Naive thymus-derived CD8-positive, alpha-beta T cell (primary cell): ENCODE measurements around the gene SDCBP2. TPM values are rescaled to one million over a fixed set of nuclear protein-coding genes. Genes with fewer than 3 reads are reported as not detected.
A peak's percentile ranks its signal among the peaks of the same experiment; 100 is the strongest.

Experiments
- ATAC-seq, 2 donors: fragments of 150-1000 bp; cut with Tn5 transposase in 1 of 2; sonication (Bioruptor Pico), chemical (Tn5 transposase) in 1 of 2; 1 replicate in 1 of 2; 2 replicates in 1 of 2; pipeline ENCODE4 v1.10.0; 2021; ENCODE audit warnings: mild to moderate bottlenecking in 2 of 2, moderate library complexity in 2 of 2
- POLR2A ChIA-PET: fragments of 350-600 bp; sonication (Branson Sonifier 250); formaldehyde crosslinking; loops from one replicate; lab custom pipeline; 2021; ENCODE audit warnings: antibody characterized with exemption; lab: Charles Lee
- DNase-seq, 10 donors: peaks; one replicate each; pipeline versions ENCODE4 v3.0.0 to v3.0.0-alpha.2; 2020 to 2022
- H3K27ac Mint-ChIP-seq, 10 donors: one replicate each; pipeline ENCODE4 v1.8.0; 2020 to 2022; ENCODE audit warnings: mild to moderate bottlenecking in 10 of 10, mixed read lengths in 10 of 10, moderate library complexity in 4 of 10, inconsistent platforms in 1 of 10
- H3K27me3 Mint-ChIP-seq, 5 donors: one replicate each; pipeline ENCODE4 v1.8.0; 2021 to 2022; ENCODE audit warnings: mixed read lengths in 5 of 5
- H3K36me3 Mint-ChIP-seq, 3 donors: one replicate each; pipeline ENCODE4 v1.8.0; 2020 to 2022; ENCODE audit warnings: mixed read lengths in 3 of 3, mild to moderate bottlenecking in 2 of 3, inconsistent platforms in 1 of 3
- H3K4me1 Mint-ChIP-seq, 4 donors: one replicate each; pipeline ENCODE4 v1.8.0; 2021 to 2022; ENCODE audit warnings: mixed read lengths in 4 of 4
- H3K4me3 Mint-ChIP-seq, 10 donors: one replicate each; pipeline ENCODE4 v1.8.0; 2020 to 2022; ENCODE audit warnings: mild to moderate bottlenecking in 10 of 10, mixed read lengths in 10 of 10, moderate library complexity in 6 of 10, inconsistent platforms in 1 of 10
- H3K9me3 Mint-ChIP-seq, 9 donors: one replicate each; pipeline ENCODE4 v1.8.0; 2020 to 2022; ENCODE audit warnings: mixed read lengths in 9 of 9, mild to moderate bottlenecking in 3 of 9, inconsistent platforms in 1 of 9, moderate library complexity in 1 of 9
- polyA plus RNA-seq, 3 donors: library from polyadenylated mRNA; unstranded; fragments of 300-500 nt; fragmentation: Illumina TruSeq; gene quantifications; one replicate each; pipeline ENCODE4 v1.2.3, GENCODE V29; 2021
- total RNA-seq, 8 experiments: library from RNA in 2 of 8; stranded (reverse) in 2 of 8; gene quantifications; one replicate each; pipeline ENCODE4 v1.2.3 and lab custom pipeline; 2021 to 2026

SDCBP2 gene
- total and polyA plus RNA-seq, 5 experiments from 2014 or later, result 0.81 to 3.3 (median 1.5) TPM

GRCh38 chr20:1327241-1327653 lies 1.7 kb downstream of the SDCBP2 start:
- peak overlapping the region in 2 of 10 donors; percentile 30 to 42 for H3K4me3 Mint-ChIP-seq
- ATAC-seq (no peak), DNase-seq (no peak)
- POLR2A ChIA-PET, result interaction anchor here (2.7 kb wide), 1 partner anchor 65 kb away, joined by 24 read pairs; the partner anchor contains the start of gene FKBP1A
- H3K27me3 Mint-ChIP-seq, result no peaks in the 10 kb centered on the region
- H3K36me3 Mint-ChIP-seq, result peaks cover 0 to 10% (median 0%) of the 10 kb centered on the region in 3 donors
- H3K27ac Mint-ChIP-seq, result peak overlapping the region in 2 of 10 donors; percentile 73 to 88
- H3K4me1 Mint-ChIP-seq, result peaks cover 0 to 42% (median 30%) of the 10 kb centered on the region in 4 donors
- H3K9me3 Mint-ChIP-seq, result no peaks in the 10 kb centered on the region

DNA sequence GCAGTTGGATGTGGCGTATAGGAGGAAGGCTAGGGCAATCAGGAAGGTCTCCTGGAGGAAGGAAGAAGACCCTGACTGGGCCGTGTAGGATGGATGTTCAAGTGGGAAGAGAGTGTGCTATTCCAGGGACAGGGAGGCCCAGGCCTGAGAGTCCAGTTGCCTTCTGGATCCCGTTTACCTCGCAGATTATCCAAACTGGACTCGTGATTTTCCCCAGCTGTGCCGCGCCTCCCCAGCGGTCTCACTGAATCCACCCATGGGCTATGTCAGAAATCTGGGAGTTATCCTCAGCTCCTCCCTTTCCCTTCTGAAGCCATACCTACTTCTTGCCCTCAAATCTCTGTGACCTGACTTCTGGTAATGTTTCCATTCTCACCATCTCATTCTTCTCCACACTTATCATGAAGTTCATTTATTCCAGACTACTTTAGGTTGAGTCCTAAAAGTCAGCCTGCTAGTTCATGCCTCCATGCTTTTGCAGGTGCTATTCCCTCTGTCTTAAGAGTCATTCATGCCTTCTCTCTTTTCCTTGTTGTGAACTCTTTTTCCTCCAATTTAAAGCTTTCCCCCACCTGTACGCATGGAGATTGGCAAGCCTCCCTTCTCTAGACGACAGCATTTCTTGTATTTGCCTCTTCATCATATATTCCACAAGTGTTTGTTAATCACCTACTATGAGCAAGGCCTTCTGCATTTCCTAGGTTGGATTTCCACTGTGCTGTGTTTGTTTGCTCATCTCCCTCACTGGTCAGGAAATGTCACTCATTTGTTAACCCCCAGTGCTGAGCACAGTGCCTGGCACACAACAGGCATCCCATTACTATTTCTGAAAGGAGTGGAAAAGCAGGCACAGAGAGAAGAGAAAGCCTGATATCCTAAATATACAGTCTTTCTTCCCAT lies 2.7 kb downstream of the SDCBP2 start:
- Mint-ChIP-seq H3K27ac (no peak overlapping the region), H3K4me3 (no peak overlapping the region), H3K4me1 (peaks cover 0 to 36% (median 27%) of the 10 kb centered on the region in 4 donors), H3K36me3 (peaks cover 0 to 5% (median 0%) of the 10 kb centered on the region in 3 donors), H3K9me3 (no peaks in the 10 kb centered on the region), H3K27me3 (no peaks in the 10 kb centered on the region)
- ATAC-seq (no peak), DNase-seq (no peak)
- POLR2A ChIA-PET, result interaction anchor here (0.9 to 2.7 kb wide), 7 partner anchors 10 to 140 kb away, joined by 3 to 24 read pairs (median 5); partner anchors contain the start of genes FKBP1A and NSFL1C

DNA sequence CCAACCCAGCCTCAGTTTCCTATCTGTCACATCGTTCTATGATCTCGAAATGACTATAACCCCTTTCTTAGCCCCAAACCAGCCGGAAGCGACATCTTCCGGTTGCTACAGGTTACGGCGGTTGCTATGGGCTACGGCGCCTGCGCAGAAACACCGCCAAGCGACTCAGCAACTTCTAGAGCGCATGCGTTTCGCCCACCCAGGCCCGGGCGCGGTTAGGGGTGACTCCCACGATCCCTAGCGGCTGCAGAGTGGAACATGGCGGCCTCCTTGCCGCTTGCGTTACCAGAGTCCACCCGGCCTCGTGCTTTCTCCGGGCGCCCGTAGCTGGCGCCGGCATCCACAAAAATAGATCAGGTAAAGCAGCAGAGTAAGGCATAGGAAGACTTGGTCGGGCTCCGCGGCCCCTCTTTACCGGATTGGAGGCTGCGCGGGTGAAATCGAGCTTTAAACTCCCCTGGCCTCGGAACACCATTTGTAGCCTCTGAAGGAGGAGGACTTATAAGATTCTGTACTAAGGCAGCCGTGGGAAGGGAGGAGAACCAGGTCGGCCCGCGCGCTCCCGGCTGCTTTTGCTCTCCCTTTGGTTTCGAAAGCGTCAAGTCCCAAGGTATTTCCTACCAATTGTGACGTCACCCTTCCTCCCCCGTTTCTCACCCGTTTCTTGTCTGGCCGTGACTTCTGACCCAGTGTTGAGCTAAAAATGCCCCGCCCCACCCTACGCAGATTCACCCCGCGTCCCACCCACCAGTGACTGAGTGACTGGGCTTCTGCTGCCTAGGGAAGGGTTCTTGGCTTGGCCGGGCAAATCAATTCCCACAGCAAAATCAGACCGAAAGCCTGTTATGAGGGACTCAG lies 3.5 kb downstream of the SDCBP2 start:
- ATAC-seq (peak; percentile 83 to 89), DNase-seq (peak; percentile 97 to 100 (median 99))
- Mint-ChIP-seq H3K36me3 (no peaks in the 10 kb centered on the region), H3K27ac (no peak overlapping the region), H3K9me3 (no peaks in the 10 kb centered on the region), H3K4me1 (peaks cover 0 to 27% (median 19%) of the 10 kb centered on the region in 4 donors), H3K27me3 (no peaks in the 10 kb centered on the region), H3K4me3 (no peak overlapping the region)
- POLR2A ChIA-PET, result interaction anchor here (0.9 to 2.7 kb wide), 7 partner anchors 11 to 141 kb away, joined by 3 to 24 read pairs (median 5); partner anchors contain the start of genes FKBP1A and NSFL1C

GRCh38 chr20:1324598-1325172 lies 4.3 kb downstream of the SDCBP2 start:
- H3K4me3 Mint-ChIP-seq, result no peak overlapping the region
- POLR2A ChIA-PET, result interaction anchor here (1.0 to 2.7 kb wide), 5 partner anchors 12 to 112 kb away, joined by 4 to 24 read pairs (median 5); partner anchors contain the start of gene FKBP1A
- H3K9me3 Mint-ChIP-seq, result no peaks in the 10 kb centered on the region
- DNase-seq, result peak in 2 of 10 donors; percentile 12 to 41
- no peaks in the 10 kb centered on the region for H3K27me3 Mint-ChIP-seq
- H3K27ac Mint-ChIP-seq, result no peak overlapping the region
- H3K4me1 Mint-ChIP-seq, result peaks cover 0 to 20% (median 14%) of the 10 kb centered on the region in 4 donors
- ATAC-seq, result peak in 1 of 2 donors; percentile 12
- no peaks in the 10 kb centered on the region for H3K36me3 Mint-ChIP-seq

GRCh38 chr20:1323830-1324597 lies 4.9 kb downstream of the SDCBP2 start:
- H3K4me1 Mint-ChIP-seq, result peaks cover 0 to 13% (median 8%) of the 10 kb centered on the region in 4 donors
- no peak for DNase-seq
- H3K36me3 Mint-ChIP-seq, result no peaks in the 10 kb centered on the region
- no peak for ATAC-seq
- peak overlapping the region in 5 of 10 donors; percentile 11 to 57 (median 26) for H3K4me3 Mint-ChIP-seq
- POLR2A ChIA-PET, result no interaction called here
- no peaks in the 10 kb centered on the region for H3K27me3 Mint-ChIP-seq
- H3K9me3 Mint-ChIP-seq, result no peaks in the 10 kb centered on the region
- peak overlapping the region in 4 of 10 donors; percentile 58 to 84 (median 75) for H3K27ac Mint-ChIP-seq

GRCh38 chr20:1323256-1323655 lies 5.7 kb downstream of the SDCBP2 start:
- Mint-ChIP-seq H3K4me1 (peaks cover 0 to 11% (median 6%) of the 10 kb centered on the region in 4 donors), H3K9me3 (no peaks in the 10 kb centered on the region), H3K4me3 (peak overlapping the region in 4 of 10 donors; percentile 4 to 37 (median 24)), H3K27ac (peak overlapping the region in 8 of 10 donors; percentile 15 to 92 (median 42)), H3K36me3 (no peaks in the 10 kb centered on the region), H3K27me3 (no peaks in the 10 kb centered on the region)
- ATAC-seq, result no peak
- no peak for DNase-seq
- POLR2A ChIA-PET, result no interaction called here

DNA sequence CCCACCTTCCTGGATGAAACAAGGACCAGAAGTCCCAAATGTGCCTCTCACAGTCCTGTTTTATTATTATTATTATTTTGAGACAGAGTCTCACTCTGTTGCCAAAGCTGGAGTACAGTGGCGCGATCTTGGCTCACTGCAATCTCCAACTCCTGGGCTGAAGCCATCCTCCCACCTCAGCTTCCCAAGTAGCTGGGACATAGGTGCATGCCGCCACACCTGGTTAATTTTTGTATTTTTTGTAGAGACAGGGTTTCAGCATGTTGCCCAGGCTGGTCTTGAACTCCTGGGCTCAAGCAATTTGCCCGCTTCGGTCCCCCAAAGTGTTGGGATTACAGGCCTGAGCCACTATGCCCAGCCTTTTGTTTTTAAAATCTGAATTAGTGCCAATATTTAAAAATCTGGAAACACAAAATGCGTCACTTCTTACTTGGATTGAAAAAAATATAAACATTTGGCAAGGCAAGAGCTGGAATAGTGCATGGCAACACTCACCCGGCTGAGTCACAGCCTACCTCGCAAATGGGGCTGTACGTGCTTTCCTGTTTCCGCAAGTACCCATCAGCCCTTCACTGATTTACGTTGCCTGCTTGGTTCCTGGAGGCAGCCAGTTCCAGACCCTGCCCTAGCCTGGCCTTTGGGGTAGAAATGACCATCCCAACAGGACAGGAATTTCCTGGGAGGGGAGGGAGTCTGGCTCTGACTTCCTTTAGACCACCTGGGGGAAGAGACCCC lies 6.3 kb downstream of the SDCBP2 start:
- H3K27ac Mint-ChIP-seq, result peak overlapping the region in 8 of 10 donors; percentile 34 to 92 (median 45)
- DNase-seq, result no peak
- peaks cover 4 to 9% (median 7%) of the 10 kb centered on the region in 4 donors for H3K4me1 Mint-ChIP-seq
- H3K4me3 Mint-ChIP-seq, result peak overlapping the region in 2 of 10 donors; percentile 19 to 37
- no peak for ATAC-seq
- H3K9me3 Mint-ChIP-seq, result no peaks in the 10 kb centered on the region
- no peaks in the 10 kb centered on the region for H3K36me3 Mint-ChIP-seq
- H3K27me3 Mint-ChIP-seq, result no peaks in the 10 kb centered on the region
- POLR2A ChIA-PET, result interaction anchor here (0.6 to 1.2 kb wide), 2 partner anchors 9 to 69 kb away, joined by 3 to 5 read pairs; no protein-coding TSS in a partner anchor

GRCh38 chr20:1321654-1321939 lies 7.3 kb downstream of the SDCBP2 start:
- POLR2A ChIA-PET, result interaction anchor here (1.2 kb wide), 1 partner anchor 8 kb away, joined by 3 read pairs; no protein-coding TSS in a partner anchor
- Mint-ChIP-seq H3K27me3 (no peaks in the 10 kb centered on the region), H3K4me3 (no peak overlapping the region), H3K27ac (peak overlapping the region in 3 of 10 donors; percentile 28 to 92 (median 69)), H3K4me1 (peaks cover 4 to 13% (median 9%) of the 10 kb centered on the region in 4 donors), H3K36me3 (no peaks in the 10 kb centered on the region), H3K9me3 (no peaks in the 10 kb centered on the region)
- DNase-seq (no peak), ATAC-seq (no peak)

GRCh38 chr20:1320902-1321653 lies 7.9 kb downstream of the SDCBP2 start:
- DNase-seq (no peak), ATAC-seq (no peak)
- POLR2A ChIA-PET, result interaction anchor here (1.2 kb wide), 1 partner anchor 8 kb away, joined by 3 read pairs; no protein-coding TSS in a partner anchor
- Mint-ChIP-seq H3K27me3 (no peaks in the 10 kb centered on the region), H3K9me3 (no peaks in the 10 kb centered on the region), H3K4me1 (peaks cover 4 to 13% (median 9%) of the 10 kb centered on the region in 4 donors), H3K4me3 (no peak overlapping the region), H3K27ac (peak overlapping the region in 4 of 10 donors; percentile 11 to 89 (median 60)), H3K36me3 (no peaks in the 10 kb centered on the region)

DNA sequence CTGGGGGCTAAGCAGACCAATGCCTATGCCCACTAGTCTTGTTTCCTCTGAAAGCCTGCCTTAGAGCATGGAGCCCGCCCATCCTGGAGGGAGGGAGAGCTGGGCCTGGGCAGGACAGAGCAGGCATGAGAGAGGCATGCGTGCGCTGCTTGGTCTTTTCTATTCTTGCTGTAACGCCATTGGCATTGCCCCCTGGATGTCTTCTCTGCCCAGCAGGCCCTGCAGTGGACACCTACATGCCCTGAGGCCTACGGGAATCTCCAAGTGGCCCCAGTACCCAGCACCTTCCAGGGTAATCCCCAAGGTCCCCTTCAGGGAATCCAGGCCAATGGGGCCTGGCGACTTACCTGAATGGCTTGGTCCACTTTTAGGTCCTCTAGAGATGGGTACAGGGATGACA lies 8.9 kb downstream of the SDCBP2 start:
- no peak for DNase-seq
- no peaks in the 10 kb centered on the region for H3K9me3 Mint-ChIP-seq
- no peaks in the 10 kb centered on the region for H3K36me3 Mint-ChIP-seq
- POLR2A ChIA-PET, result no interaction called here
- ATAC-seq, result no peak
- peaks cover 4 to 13% (median 9%) of the 10 kb centered on the region in 4 donors for H3K4me1 Mint-ChIP-seq
- H3K27me3 Mint-ChIP-seq, result no peaks in the 10 kb centered on the region
- H3K4me3 Mint-ChIP-seq, result no peak overlapping the region
- H3K27ac Mint-ChIP-seq, result peak overlapping the region in 1 of 10 donors; percentile 72
